Type B pancreatic cell (in vitro differentiated cells): ENCODE measurements around the gene PDE4B. TPM values are rescaled to one million over a fixed set of nuclear protein-coding genes. Genes with fewer than 3 reads are reported as not detected.

ENCODE experiments used
- DNase-seq: peaks from one replicate; pipeline ENCODE4 v3.0.0; 2021; ENCODE audit warnings: mixed read lengths; ENCODE audit not compliant: unreplicated experiment; ENCODE audit errors: extremely low spot score
- H3K27ac Mint-ChIP-seq: 2 replicates; pipeline ENCODE4 v1.8.0; 2021; ENCODE audit warnings: mild to moderate bottlenecking, mixed read lengths
- H3K27me3 Mint-ChIP-seq: 2 replicates; pipeline ENCODE4 v1.8.0; 2021; ENCODE audit warnings: mixed read lengths
- H3K36me3 Mint-ChIP-seq: 2 replicates; pipeline ENCODE4 v1.8.0; 2021; ENCODE audit warnings: mixed read lengths
- H3K4me1 Mint-ChIP-seq: one replicate; pipeline ENCODE4 v1.8.0; 2021; ENCODE audit warnings: mixed read lengths; ENCODE audit not compliant: unreplicated experiment
- H3K4me3 Mint-ChIP-seq: 2 replicates; pipeline ENCODE4 v1.8.0; 2021; ENCODE audit warnings: mild to moderate bottlenecking, mixed read lengths
- H3K9me3 Mint-ChIP-seq: 2 replicates; pipeline ENCODE4 v1.8.0; 2021; ENCODE audit warnings: mixed read lengths
- CTCF ChIP-seq: fragments of 200-600 bp; sonication (generic); conservative IDR thresholded peaks from 2 replicates; pipeline ENCODE4 v1.5.0; 2021; ENCODE audit warnings: antibody characterized with exemption, mild to moderate bottlenecking
- total RNA-seq: library from RNA; stranded (reverse); gene quantifications from 2 replicates; pipeline ENCODE4 v1.2.1, GENCODE V29; 2021; ENCODE audit warnings: low replicate concordance

Gene PDE4B
- total RNA-seq, 1 donor from 2014 or later = 4.7 TPM

DNA sequence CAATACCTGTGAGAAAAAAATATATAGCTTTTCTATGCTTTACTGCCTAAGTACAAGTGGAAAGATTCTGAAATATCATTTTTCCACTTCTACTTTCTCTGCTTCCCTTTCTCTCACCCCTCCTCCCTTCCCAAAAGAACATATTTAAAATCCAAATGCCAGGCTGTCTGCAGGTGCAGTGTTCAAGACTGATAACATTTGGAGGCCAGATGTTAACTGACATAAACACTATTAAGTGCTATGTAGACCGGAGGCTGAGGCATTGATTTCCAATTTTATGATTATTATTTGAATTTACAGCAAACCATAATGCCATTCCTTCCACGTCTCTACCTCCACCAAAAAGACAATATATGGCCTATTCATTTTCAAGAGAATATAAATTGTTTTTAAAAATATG lies 444.3 kb downstream of the PDE4B start:
- no peak for DNase-seq
- H3K4me3 Mint-ChIP-seq = no peak overlapping the region
- TF ChIP-seq CTCF = no peak
- H3K9me3 Mint-ChIP-seq = no peaks in the 10 kb centered on the region
- H3K27ac Mint-ChIP-seq = no peak overlapping the region
- H3K4me1 Mint-ChIP-seq = peaks cover 18% of the 10 kb centered on the region
- no peaks in the 10 kb centered on the region for H3K27me3 Mint-ChIP-seq
- no peaks in the 10 kb centered on the region for H3K36me3 Mint-ChIP-seq

DNA sequence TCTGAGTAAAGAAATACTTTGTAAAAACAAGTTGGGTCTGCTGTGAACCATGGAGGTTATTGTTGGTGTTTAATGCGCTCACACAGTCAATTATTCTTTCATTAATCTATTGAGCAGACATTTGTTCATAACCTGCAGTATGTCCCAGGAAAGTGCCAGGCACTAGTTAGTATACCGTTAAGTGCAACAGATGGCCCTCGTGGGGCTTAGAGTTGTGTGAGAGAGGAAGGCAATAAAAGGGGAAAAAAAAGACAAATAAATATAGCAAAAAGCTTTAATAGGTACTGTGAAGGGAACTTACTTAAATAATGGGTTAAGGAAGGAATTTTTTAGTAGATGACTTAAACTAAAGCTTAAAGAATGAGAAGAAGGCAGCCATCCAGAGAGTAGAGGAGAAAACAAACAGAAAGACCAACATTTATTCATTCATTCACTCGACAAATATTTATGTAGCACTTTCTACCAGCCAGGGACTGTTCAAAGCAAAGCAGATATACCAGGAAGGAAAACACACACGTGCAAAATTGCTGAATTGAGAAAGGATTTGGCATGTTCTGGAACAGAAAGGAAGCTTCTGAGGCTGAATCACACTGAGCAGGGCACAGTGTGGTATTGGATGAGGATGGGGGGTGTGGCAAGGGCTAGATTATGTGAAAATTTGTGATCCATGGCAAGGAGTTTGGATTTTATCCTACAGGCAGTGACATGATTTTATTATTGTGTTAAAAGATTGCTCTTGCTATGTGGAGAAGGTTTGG lies 445.2 kb downstream of the PDE4B start:
- H3K9me3 Mint-ChIP-seq = no peaks in the 10 kb centered on the region
- H3K36me3 Mint-ChIP-seq = no peaks in the 10 kb centered on the region
- no peak overlapping the region for H3K27ac Mint-ChIP-seq
- H3K27me3 Mint-ChIP-seq = no peaks in the 10 kb centered on the region
- no peak for DNase-seq
- H3K4me3 Mint-ChIP-seq = no peak overlapping the region
- no peak for TF ChIP-seq CTCF
- H3K4me1 Mint-ChIP-seq = peaks cover 19% of the 10 kb centered on the region

DNA sequence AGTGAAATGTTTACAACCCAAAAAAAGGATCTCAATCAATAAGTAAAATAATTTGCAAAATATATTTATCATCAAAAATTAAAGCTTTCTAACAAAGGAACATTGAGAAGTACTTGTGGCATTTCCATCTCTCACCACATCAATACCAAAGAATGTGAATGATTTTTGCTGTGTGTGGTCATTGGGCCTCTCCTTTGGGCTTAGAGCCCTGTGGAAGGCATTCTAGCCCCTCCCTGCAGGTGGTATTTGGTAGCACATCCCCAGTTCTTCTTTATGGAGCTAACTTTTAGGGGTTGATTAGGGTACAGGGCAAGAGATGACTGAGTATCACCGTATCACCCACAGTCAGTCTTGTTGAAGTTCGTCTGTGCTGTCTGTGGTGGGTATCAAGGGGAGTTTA lies 447.1 kb downstream of the PDE4B start:
- Mint-ChIP-seq H3K27me3 (no peaks in the 10 kb centered on the region), H3K4me1 (peaks cover 19% of the 10 kb centered on the region), H3K9me3 (no peaks in the 10 kb centered on the region), H3K27ac (no peak overlapping the region), H3K36me3 (no peaks in the 10 kb centered on the region), H3K4me3 (no peak overlapping the region)
- peak; percentile 34 for TF ChIP-seq CTCF
- no peak for DNase-seq

- no peak for DNase-seq
- Mint-ChIP-seq H3K4me1 (peaks cover 24% of the 10 kb centered on the region), H3K4me3 (no peak overlapping the region), H3K9me3 (no peaks in the 10 kb centered on the region), H3K27me3 (no peaks in the 10 kb centered on the region), H3K27ac (no peak overlapping the region), H3K36me3 (no peaks in the 10 kb centered on the region)
- no peak for TF ChIP-seq CTCF
These were observed 448.1 kb downstream of the PDE4B start for GRCh38 chr1:66240491-66241484.

DNA sequence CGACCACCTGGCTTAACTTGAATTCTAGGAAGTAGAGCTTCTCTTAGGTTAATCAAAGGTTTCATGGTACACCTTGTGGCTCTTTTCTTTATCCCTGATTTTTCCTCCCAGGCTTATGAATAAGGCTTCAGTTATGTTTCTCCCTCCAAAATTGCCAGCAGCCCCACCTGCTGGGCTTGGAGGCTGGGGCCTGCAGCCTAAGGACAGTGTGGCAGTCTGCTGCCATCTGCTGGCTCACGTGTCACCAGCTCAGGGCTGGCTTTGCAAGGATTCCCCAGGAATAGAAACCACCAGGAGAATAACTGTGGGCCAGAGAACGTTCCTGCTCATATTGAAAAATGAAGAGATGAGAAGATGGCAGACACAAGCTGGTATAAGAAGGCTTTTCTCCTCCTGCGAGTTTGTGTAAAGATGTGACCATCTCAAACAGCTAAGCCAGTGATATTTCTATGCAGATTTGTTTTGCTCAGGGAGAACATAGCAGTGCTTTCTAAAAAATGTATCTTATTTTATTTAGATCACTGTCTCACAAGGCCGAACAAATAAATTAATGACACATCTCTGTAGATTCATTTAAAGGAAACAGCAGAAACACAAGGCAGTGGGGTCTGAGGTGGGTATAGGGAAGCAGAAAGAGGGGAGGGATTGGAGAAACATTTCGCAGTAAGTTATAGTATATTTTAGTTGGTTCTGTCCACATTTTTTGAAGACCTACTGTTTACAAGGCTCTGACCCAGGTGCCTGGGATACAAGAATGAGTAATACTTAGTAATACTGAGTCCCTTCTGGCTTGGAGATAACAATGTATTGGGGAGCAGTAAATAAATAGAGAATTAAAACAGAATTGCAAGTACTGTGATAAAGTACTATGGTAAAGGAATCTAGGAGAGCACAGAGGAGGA lies 450.2 kb downstream of the PDE4B start:
- Mint-ChIP-seq H3K4me1 (peaks cover 22% of the 10 kb centered on the region), H3K9me3 (no peaks in the 10 kb centered on the region), H3K4me3 (no peak overlapping the region), H3K27ac (no peak overlapping the region), H3K36me3 (no peaks in the 10 kb centered on the region), H3K27me3 (peaks cover 3% of the 10 kb centered on the region)
- peak; percentile 99 for TF ChIP-seq CTCF
- DNase-seq = peak; percentile 84
